HEK293 (cell line): ENCODE measurements around the gene POFUT2.

ENCODE experiments used
- CTCF ChIA-PET: fragments of 350-600 bp; formaldehyde crosslinking; extraction: SDS; loops from one replicate; lab custom pipeline; 2021; ENCODE audit warnings: antibody characterized with exemption; lab: Yijun Ruan, JAX
- POLR2A ChIA-PET: fragments of 300-600 bp; formaldehyde crosslinking; extraction: SDS; loops from one replicate; lab custom pipeline; 2020; ENCODE audit warnings: antibody characterized with exemption, inconsistent platforms; lab: Yijun Ruan, JAX
- H3K27ac ChIP-seq: fragments of 200-500 bp; sonication (Bioruptor generic); 2 replicates; pipeline ENCODE4 v1.5.1; 2014; ENCODE audit warnings: low read depth, low read length, control low read depth, inconsistent platforms; ENCODE audit errors: extremely low read depth
- H3K36me3 ChIP-seq, 2 experiments: fragments of 200-500 bp in 1 of 2; sonication (Bioruptor generic) in 1 of 2; 1 replicate in 1 of 2; 2 replicates in 1 of 2; pipeline ENCODE4 v1.5.1; 2014 to 2017; ENCODE audit warnings: inconsistent platforms in 2 of 2, low read length in 2 of 2; ENCODE audit not compliant: control insufficient read depth in 2 of 2, insufficient read depth in 1 of 2
- H3K4me1 ChIP-seq: fragments of 200-500 bp; sonication (Bioruptor generic); 2 replicates; pipeline ENCODE4 v1.5.1; 2014; ENCODE audit warnings: mild to moderate bottlenecking, low read length, inconsistent platforms; ENCODE audit not compliant: control insufficient read depth, insufficient read depth
- H3K4me3 ChIP-seq: 2 replicates; pipeline ENCODE4 v1.5.1; 2011; ENCODE audit warnings: low read depth, mild to moderate bottlenecking, control low read depth, low read length, moderate library complexity
- H3K9me3 ChIP-seq: fragments of 200-500 bp; sonication (Bioruptor generic); 2 replicates; pipeline ENCODE4 v1.5.1; 2014; ENCODE audit warnings: low read depth, low read length, inconsistent platforms; ENCODE audit not compliant: control insufficient read depth, insufficient read depth
- BCL6B ChIP-seq: fragments of 450-650 bp; formaldehyde crosslinking; IDR thresholded peaks from 2 replicates; pipeline ENCODE4 v1.5.1; 2017; ENCODE audit warnings: missing biosample characterization, missing genetic modification characterization
- ELK4 ChIP-seq: IDR thresholded peaks from 2 replicates; pipeline ENCODE4 v1.6.1; 2011; ENCODE audit warnings: mild to moderate bottlenecking, low read depth, low read length, borderline replicate concordance
- GLI4 ChIP-seq: fragments of 450-650 bp; formaldehyde crosslinking; IDR thresholded peaks from 2 replicates; pipeline ENCODE4 v1.5.1; 2016; ENCODE audit warnings: missing biosample characterization, missing genetic modification characterization
- KLF7 ChIP-seq: fragments of 450-650 bp; formaldehyde crosslinking; IDR thresholded peaks from 2 replicates; pipeline ENCODE4 v1.5.1; 2016; ENCODE audit warnings: missing biosample characterization, missing genetic modification characterization, borderline replicate concordance
- MYNN ChIP-seq: fragments of 450-650 bp; formaldehyde crosslinking; IDR thresholded peaks from 2 replicates; pipeline ENCODE4 v1.5.1; 2016; ENCODE audit warnings: missing biosample characterization, missing genetic modification characterization, borderline replicate concordance
- MZF1 ChIP-seq: fragments of 450-650 bp; formaldehyde crosslinking; IDR thresholded peaks from 2 replicates; pipeline ENCODE4 v1.5.1; 2017; ENCODE audit warnings: missing biosample characterization, missing genetic modification characterization, borderline replicate concordance
- PRDM1 ChIP-seq: fragments of 450-650 bp; formaldehyde crosslinking; IDR thresholded peaks from 2 replicates; pipeline ENCODE4; 2016; ENCODE audit warnings: missing biosample characterization, missing genetic modification characterization
- SCRT2 ChIP-seq: fragments of 450-650 bp; formaldehyde crosslinking; IDR thresholded peaks from 2 replicates; pipeline ENCODE4 v1.5.1; 2016; ENCODE audit warnings: missing biosample characterization, missing genetic modification characterization
- SP7 ChIP-seq: fragments of 450-650 bp; formaldehyde crosslinking; IDR thresholded peaks from 2 replicates; pipeline ENCODE4 v1.5.1; 2016; ENCODE audit warnings: missing biosample characterization, missing genetic modification characterization
- ZBTB17 ChIP-seq: fragments of 450-650 bp; formaldehyde crosslinking; IDR thresholded peaks from 2 replicates; pipeline ENCODE4 v1.5.1; 2016; ENCODE audit warnings: missing biosample characterization, missing genetic modification characterization
- ZNF10 ChIP-seq: fragments of 450-650 bp; formaldehyde crosslinking; IDR thresholded peaks from 2 replicates; pipeline ENCODE4 v1.5.1; 2017; ENCODE audit warnings: missing biosample characterization, missing genetic modification characterization
- ZNF169 ChIP-seq: fragments of 450-650 bp; formaldehyde crosslinking; IDR thresholded peaks from 2 replicates; pipeline ENCODE4 v1.5.1; 2016; ENCODE audit warnings: missing biosample characterization, missing genetic modification characterization
- ZNF214 ChIP-seq: fragments of 450-650 bp; formaldehyde crosslinking; IDR thresholded peaks from 2 replicates; pipeline ENCODE4 v1.5.1; 2017; ENCODE audit warnings: missing biosample characterization, mild to moderate bottlenecking, missing genetic modification characterization, borderline replicate concordance
- ZNF223 ChIP-seq: fragments of 450-650 bp; formaldehyde crosslinking; IDR thresholded peaks from 2 replicates; pipeline ENCODE4 v1.5.1; 2016; ENCODE audit warnings: missing biosample characterization, missing genetic modification characterization
- ZNF350 ChIP-seq: fragments of 450-650 bp; formaldehyde crosslinking; IDR thresholded peaks from 2 replicates; pipeline ENCODE4 v1.5.0; 2017; ENCODE audit warnings: missing biosample characterization, mild to moderate bottlenecking, missing genetic modification characterization
- ZNF449 ChIP-seq: fragments of 450-650 bp; formaldehyde crosslinking; IDR thresholded peaks from 2 replicates; pipeline ENCODE4 v1.5.1; 2017; ENCODE audit warnings: missing biosample characterization, mild to moderate bottlenecking, missing genetic modification characterization, moderate library complexity
- ZNF473 ChIP-seq: fragments of 450-650 bp; formaldehyde crosslinking; IDR thresholded peaks from 2 replicates; pipeline ENCODE4 v1.5.1; 2017; ENCODE audit warnings: missing biosample characterization, missing genetic modification characterization
- ZNF48 ChIP-seq: fragments of 450-650 bp; formaldehyde crosslinking; IDR thresholded peaks from 2 replicates; pipeline ENCODE4 v1.5.1; 2016; ENCODE audit warnings: missing biosample characterization, missing genetic modification characterization
- ZNF501 ChIP-seq: fragments of 450-650 bp; formaldehyde crosslinking; IDR thresholded peaks from 2 replicates; pipeline ENCODE4 v1.5.1; 2016; ENCODE audit warnings: missing biosample characterization, missing genetic modification characterization
- ZNF529 ChIP-seq: fragments of 450-650 bp; formaldehyde crosslinking; IDR thresholded peaks from 2 replicates; pipeline ENCODE4 v1.5.1; 2017; ENCODE audit warnings: missing genetic modification characterization, missing biosample characterization; ENCODE audit not compliant: insufficient replicate concordance
- ZNF658 ChIP-seq: fragments of 450-650 bp; formaldehyde crosslinking; IDR thresholded peaks from 2 replicates; pipeline ENCODE4; 2016; ENCODE audit warnings: missing biosample characterization, missing genetic modification characterization
- ZNF76 ChIP-seq: fragments of 450-650 bp; formaldehyde crosslinking; IDR thresholded peaks from 2 replicates; pipeline ENCODE4; 2016; ENCODE audit warnings: low read depth, missing biosample characterization, missing genetic modification characterization, borderline replicate concordance
- ZNF830 ChIP-seq: fragments of 450-650 bp; IDR thresholded peaks from 2 replicates; pipeline ENCODE4 v1.5.0; 2018; ENCODE audit warnings: missing biosample characterization, missing genetic modification characterization, low read depth, mild to moderate bottlenecking, moderate library complexity
- TF ChIP-seq, protein P1 (sequence below): fragments of 450-650 bp; formaldehyde crosslinking; IDR thresholded peaks from 2 replicates; pipeline ENCODE4 v1.5.1; 2016; ENCODE audit warnings: missing biosample characterization, missing genetic modification characterization

Gene POFUT2

DNA sequence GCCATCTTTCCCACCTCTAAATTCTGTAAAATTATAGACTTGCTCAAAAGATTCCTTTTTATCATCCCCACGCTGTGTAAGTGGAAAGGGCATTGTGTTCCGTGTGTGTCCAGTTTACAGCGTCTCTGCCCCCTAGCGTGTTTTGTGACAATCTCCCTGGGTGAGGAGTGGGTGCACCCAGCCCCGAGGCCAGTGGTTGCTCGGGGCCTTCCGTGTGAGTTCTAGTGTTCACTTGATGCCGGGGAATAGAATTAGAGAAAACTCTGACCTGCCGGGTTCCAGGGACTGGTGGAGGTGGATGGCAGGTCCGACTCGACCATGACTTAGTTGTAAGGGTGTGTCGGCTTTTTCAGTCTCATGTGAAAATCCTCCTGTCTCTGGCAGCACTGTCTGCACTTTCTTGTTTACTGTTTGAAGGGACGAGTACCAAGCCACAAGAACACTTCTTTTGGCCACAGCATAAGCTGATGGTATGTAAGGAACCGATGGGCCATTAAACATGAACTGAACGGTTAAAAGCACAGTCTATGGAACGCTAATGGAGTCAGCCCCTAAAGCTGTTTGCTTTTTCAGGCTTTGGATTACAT, 61.9 kb downstream of the POFUT2 start:
- ChIA-PET CTCF (no interaction called here), POLR2A (no interaction called here)
- peaks cover 0 to 2% of the 10 kb centered on the region in 2 experiments; a peak in 1 of 3 replicates for H3K36me3 ChIP-seq
- H3K4me1 ChIP-seq, result no peaks in the 10 kb centered on the region
- TF ChIP-seq SP7 (tag by site-specific recombination) (no peak), ZBTB17 (no peak), ZNF501 (tag by site-specific recombination) (no peak), ZNF350 (no peak), MYNN (no peak), ZNF529 (no peak), ZNF830 (tag by site-specific recombination) (no peak), ZNF473 (tag by site-specific recombination) (no peak)
- H3K4me3 ChIP-seq, result no peak overlapping the region
- H3K27ac ChIP-seq, result no peak overlapping the region
- H3K9me3 ChIP-seq, result no peaks in the 10 kb centered on the region

- TF ChIP-seq ZNF658 (tag by site-specific recombination), result no peak
- no peak for TF ChIP-seq PRDM1
- TF ChIP-seq ZNF169 (tag by site-specific recombination), result no peak
- no peak for TF ChIP-seq ZNF223 (tag by site-specific recombination)
- TF ChIP-seq SCRT2 (tag by site-specific recombination), result peak; percentile 70
- no peak for TF ChIP-seq ELK4
- TF ChIP-seq BCL6B (tag by site-specific recombination), result no peak
- no peak for TF ChIP-seq ZNF214 (tag by site-specific recombination)
- TF ChIP-seq, all 188 proteins: peak for 1
- ChIA-PET POLR2A (no interaction called here), CTCF (interaction anchor here (0.6 kb wide), 1 partner anchor 87 kb away, joined by 3 read pairs; no protein-coding TSS in a partner anchor)
Measured at GRCh38 chr21:45225041-45225740, 62.5 kb downstream of the POFUT2 start.

GRCh38 chr21:45224189-45224938, 63.3 kb downstream of the POFUT2 start:
- H3K27ac ChIP-seq, result no peak overlapping the region
- H3K4me3 ChIP-seq, result no peak overlapping the region
- TF ChIP-seq ZNF449 (no peak), ZNF76 (tag by site-specific recombination) (no peak), ZNF10 (no peak), KLF7 (no peak), ZNF48 (tag by site-specific recombination) (no peak), GLI4 (tag by site-specific recombination) (no peak), MZF1 (no peak)
- TF ChIP-seq, protein P1, sequence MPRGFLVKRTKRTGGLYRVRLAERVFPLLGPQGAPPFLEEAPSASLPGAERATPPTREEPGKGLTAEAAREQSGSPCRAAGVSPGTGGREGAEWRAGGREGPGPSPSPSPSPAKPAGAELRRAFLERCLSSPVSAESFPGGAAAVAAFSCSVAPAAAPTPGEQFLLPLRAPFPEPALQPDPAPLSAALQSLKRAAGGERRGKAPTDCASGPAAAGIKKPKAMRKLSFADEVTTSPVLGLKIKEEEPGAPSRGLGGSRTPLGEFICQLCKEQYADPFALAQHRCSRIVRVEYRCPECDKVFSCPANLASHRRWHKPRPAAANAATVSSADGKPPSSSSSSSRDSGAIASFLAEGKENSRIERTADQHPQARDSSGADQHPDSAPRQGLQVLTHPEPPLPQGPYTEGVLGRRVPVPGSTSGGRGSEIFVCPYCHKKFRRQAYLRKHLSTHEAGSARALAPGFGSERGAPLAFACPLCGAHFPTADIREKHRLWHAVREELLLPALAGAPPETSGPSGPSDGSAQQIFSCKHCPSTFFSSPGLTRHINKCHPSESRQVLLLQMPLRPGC (tag by site-specific recombination), result no peak
- CTCF ChIA-PET, result interaction anchor here (0.6 kb wide), 1 partner anchor 87 kb away, joined by 3 read pairs; no protein-coding TSS in a partner anchor
- POLR2A ChIA-PET, result no interaction called here
- H3K36me3 ChIP-seq, result peaks cover 0 to 6% of the 10 kb centered on the region in 2 experiments; a peak in 1 of 3 replicates
- H3K9me3 ChIP-seq, result no peaks in the 10 kb centered on the region
- H3K4me1 ChIP-seq, result no peaks in the 10 kb centered on the region

More at GRCh38 chr21:45225041-45225740, 62.5 kb downstream of the POFUT2 start:
- Histone ChIP-seq H3K4me3 (no peak overlapping the region), H3K4me1 (no peaks in the 10 kb centered on the region), H3K9me3 (no peaks in the 10 kb centered on the region), H3K36me3 (peaks cover 0 to 6% of the 10 kb centered on the region in 2 experiments; a peak in 1 of 3 replicates), H3K27ac (no peak overlapping the region)
